HUDEP-2 (cell line): ENCODE data around the gene AVPI1.
"Not testable (repeated sequence)": the region's sequence is repeated elsewhere in the genome, so short reads cannot be mapped to it uniquely, and the experiment has no call there.

ENCODE experiments used
- DNase-seq, 76 experiments: peaks; one replicate each; lab custom pipeline; 2025; ENCODE audit not compliant: unreplicated experiment in 76 of 76; lab: John Stamatoyannopoulos, UW

Gene AVPI1

GRCh38 chr10:97684368-97684713, 2.7 kb downstream of the AVPI1 start:
- DNase-seq, result not testable (repeated sequence)

- peak in 10 of 76 experiments; percentile 4 to 34 (median 10) for DNase-seq
These were observed 3.3 kb downstream of the AVPI1 start for GRCh38 chr10:97683556-97684367.

- DNase-seq, result no peak
These were observed 5.0 kb downstream of the AVPI1 start for GRCh38 chr10:97682042-97682441.

- no peak for DNase-seq
These were observed 7.4 kb downstream of the AVPI1 start for GRCh38 chr10:97679594-97679993.

DNA sequence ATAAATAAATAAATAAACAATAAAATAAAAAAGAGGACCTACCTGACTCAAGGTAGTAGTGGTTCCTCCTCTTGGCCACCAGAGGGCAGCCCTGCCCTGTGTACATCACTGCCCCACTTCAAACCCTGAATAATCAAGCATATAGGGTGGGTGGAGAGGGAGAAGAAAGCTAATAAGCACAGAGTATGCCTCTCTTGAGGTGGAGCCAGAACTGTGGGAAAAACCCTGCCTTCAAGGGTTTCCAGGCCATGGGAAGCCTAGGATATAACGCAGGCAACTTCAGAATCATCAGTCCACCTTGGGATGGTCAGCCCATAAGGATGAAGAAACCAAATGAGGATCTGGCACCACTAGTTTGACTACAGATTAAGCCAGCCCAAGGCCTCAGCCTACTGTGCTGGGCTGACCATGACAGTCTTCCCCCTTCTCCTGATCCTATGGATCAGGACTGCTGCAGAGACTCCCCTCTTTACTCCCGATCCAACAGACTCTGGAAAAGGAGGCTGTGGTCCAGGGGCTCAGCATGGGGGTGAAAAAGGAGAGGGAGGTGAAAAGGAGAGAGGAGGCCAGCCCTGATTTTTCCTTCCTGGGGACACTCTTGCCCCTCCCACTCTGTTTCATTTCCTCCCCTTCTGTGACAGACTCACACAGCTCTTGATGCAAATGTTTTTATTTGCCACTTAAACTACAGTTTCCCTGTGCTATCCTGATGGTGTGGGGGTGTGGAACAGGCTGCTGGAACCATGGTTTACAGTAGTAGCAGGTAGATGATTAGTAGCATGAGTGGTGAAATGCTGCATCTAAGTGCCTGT, 10.1 kb downstream of the AVPI1 start:
- peak in 21 of 76 experiments; percentile 7 to 49 (median 21) for DNase-seq

DNA sequence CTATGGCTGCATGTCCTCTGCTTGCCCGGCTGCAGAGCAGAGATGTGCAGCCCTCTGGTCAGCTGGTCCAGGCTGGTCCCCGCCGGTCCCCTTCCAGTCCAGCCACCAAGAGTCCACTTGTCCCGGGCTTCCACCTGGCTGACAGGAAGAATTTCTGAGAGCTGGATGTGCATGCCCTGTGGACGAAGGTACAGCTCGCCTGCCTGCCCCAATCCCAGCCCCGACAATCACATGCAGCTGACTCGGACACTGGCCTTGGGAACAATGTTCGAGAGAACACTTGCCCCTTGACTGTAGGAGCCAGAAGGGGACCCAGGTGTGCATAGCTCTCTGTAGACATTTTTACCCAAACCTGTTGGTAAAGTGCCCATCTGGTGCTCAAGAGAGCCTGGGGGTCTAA, 11.8 kb downstream of the AVPI1 start:
- DNase-seq, result no peak

- DNase-seq, result peak in 74 of 76 experiments; percentile 27 to 97 (median 86)
These were observed 13.1 kb downstream of the AVPI1 start for GRCh38 chr10:97673736-97674525.

- no peak for DNase-seq
These were observed 17.5 kb downstream of the AVPI1 start for GRCh38 chr10:97669571-97669970.

DNA sequence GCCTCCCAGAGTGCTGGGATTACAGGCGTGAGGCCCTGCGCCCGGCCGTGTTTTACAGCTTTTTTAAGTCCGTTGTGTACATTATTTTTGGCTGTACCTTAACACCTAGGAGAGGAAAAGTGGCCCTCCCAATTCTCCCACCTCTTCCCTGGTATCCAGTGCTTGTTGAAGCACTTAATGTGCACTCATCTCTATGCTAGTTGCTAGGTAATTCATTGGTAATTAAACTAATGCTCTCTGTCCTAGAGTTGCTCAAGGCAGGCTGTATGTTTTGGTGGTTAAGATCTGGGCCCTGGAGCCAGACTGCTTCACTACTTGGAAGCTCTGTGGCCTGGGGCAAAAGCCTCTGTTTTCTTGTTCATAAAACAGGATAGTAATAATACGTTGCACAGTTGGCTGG, 19.6 kb downstream of the AVPI1 start:
- peak in 2 of 76 experiments; percentile 10 to 42 for DNase-seq

DNA sequence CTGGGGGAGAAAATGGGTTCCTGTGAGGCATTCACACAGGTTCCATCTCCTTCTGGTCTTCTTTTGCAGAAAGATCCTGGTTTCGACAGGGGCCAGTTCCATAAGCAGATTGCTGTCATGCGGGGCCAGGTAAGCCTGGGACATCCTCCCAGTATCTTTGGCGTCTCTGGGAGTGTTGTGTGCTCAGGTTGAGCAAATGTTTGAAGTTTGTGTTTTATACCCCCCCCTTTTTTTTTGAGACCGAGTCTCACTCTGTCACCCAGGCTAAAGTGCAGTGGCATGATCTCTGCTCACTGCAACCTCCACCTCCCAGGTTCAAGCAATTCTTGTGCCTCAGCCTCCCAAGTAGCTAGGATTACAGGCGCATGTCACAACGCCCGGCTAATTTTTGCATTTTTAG, 20.0 kb downstream of the AVPI1 start:
- DNase-seq, result no peak

- peak in 66 of 76 experiments; percentile 19 to 94 (median 64) for DNase-seq
These were observed 22.7 kb downstream of the AVPI1 start for GRCh38 chr10:97664282-97664850.

DNA sequence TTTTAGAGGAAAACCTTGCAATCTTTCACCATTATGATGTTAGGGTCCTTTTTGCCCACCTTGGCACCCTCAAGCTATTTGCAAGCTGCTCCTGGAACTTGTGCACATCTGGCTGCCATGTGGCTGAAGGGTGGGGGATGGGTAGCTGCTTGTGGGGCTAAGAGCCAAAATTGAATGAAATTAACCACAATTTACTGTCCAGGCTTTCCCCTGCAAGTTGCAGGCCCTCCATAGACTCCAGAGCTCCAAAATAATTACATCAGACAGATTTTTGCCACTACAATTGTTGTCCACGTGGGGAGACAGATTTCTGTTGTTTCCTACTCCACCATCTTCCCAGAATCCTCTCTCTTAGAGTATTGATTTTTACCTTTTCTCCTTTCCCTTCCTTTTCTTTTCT, 27.5 kb downstream of the AVPI1 start:
- peak in 3 of 76 experiments; percentile 12 to 22 (median 22) for DNase-seq

GRCh38 chr10:97656777-97657176, 30.3 kb downstream of the AVPI1 start:
- no peak for DNase-seq

DNA sequence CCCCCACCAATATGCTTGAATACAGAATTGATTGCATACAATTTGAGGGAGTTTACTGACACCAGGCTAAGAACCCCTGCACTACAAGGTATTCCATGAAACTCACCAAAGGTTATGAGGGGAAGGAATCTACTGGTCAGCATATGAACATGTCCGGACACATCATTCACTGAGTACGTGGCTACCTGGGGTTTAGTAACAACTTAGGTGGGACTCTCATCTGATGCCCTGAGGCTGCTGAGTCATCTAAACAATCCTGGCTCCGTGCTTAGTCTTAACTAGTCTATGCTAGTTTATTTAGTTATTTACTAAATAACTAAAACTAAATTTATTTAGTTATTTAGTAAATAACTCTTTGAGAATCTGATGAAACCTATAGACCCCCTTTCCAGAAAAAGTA, 35.3 kb downstream of the AVPI1 start:
- no peak for DNase-seq

DNA sequence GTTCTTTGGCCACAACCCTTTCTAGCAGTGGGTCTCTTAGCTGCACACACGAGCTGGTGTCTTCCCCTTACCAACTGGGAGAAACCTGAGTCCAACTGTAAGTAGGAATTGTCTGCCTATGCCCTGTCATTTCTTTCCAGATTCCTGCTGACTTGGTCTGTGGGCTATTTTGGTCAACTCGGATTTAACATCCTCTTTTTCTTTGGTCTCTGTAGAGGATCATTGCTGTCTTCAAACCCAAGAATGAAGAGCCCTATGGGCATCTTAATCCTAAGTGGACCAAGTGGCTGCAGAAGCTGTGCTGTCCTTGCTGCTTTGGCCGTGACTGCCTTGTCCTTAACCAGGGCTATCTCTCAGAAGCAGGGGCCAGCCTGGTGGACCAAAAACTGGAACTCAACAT, 36.3 kb downstream of the AVPI1 start:
- DNase-seq, result no peak

GRCh38 chr10:97649405-97649750, 37.7 kb downstream of the AVPI1 start:
- not testable (repeated sequence) for DNase-seq

GRCh38 chr10:97648562-97649404, 38.3 kb downstream of the AVPI1 start:
- peak in 56 of 76 experiments; percentile 7 to 81 (median 53) for DNase-seq

DNA sequence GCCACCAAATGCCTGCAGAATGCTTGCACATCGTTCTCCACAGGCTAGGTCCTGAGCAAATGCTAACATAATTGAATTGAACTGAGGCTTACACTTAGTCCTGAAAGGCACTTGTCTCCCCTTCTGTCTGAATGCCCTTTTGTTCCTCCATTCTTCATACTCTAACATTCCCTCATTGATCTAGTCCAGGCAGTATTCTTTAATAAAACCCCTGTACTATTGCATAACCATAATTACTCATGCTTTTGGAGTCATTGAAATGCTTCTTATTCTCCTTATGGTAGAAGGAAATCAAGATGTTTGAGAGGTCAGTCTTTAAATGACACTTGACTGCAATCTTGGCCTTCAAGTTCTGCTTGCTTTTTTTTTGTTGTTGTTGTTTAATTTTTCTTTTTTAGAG, 39.5 kb downstream of the AVPI1 start:
- no peak for DNase-seq

GRCh38 chr10:97644936-97645335, 42.1 kb downstream of the AVPI1 start:
- no peak for DNase-seq

- no peak for DNase-seq
These were observed 43.5 kb downstream of the AVPI1 start for GRCh38 chr10:97643441-97643985.
